GM20000 (cell line): ENCODE measurements around the gene SAPCD2.
"Not testable (repeated sequence)": the region's sequence is repeated elsewhere in the genome, so short reads cannot be mapped to it uniquely, and the experiment has no call there.

Experiments used
- DNase-seq: peaks from one replicate; pipeline ENCODE4 v3.0.0; 2012; ENCODE audit warnings: low spot score
- TF ChIP-seq, protein P1 (sequence below): IDR thresholded peaks from 2 replicates; pipeline ENCODE4 v1.5.1; 2012; ENCODE audit warnings: mild to moderate bottlenecking, control low read depth; ENCODE audit errors: extremely low read depth, missing control alignments

The SAPCD2 gene, protein sequence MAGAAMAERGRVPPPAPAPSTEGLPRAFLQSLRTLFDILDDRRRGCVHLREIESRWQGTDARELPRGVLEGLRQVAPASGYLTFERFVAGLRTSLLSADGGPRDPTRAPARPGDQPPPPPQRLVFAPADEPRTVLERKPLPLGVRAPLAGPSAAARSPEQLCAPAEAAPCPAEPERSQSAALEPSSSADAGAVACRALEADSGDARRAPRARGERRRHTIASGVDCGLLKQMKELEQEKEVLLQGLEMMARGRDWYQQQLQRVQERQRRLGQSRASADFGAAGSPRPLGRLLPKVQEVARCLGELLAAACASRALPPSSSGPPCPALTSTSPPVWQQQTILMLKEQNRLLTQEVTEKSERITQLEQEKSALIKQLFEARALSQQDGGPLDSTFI

DNA sequence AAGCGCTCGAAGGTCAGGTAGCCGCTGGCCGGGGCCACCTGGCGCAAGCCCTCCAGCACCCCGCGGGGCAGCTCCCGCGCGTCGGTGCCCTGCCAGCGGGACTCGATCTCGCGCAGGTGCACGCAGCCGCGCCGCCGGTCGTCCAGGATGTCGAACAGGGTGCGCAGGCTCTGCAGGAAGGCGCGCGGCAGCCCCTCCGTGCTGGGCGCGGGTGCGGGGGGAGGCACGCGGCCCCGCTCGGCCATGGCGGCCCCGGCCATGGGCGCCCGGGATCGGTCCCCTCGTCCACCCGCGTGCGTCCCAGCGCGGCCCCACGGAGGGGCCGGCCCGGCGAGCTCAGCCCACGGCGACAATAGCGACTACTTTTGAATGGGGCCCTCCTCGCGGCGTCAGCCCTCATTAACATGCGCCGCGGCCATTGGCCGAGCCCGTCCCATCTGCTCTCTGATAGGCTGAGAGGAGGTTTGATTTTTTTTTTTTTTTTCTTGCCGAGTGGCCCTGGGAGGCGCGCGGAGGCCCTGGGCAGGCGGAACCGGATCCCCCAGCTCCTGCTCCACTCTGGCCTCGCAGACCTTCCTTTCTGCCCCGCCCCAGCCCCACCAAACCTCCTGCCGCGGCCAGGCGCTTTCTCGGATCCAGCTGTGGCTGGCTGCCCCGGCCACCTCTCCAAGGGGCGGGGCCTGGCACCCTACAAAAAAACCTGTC, at the start of gene SAPCD2:
Gene SAPCD2 (minus strand): TSS at position 357 of the 705 bp plus-strand sequence. CDS start 97 bp downstream, at position 260.
- TF ChIP-seq, protein P1, sequence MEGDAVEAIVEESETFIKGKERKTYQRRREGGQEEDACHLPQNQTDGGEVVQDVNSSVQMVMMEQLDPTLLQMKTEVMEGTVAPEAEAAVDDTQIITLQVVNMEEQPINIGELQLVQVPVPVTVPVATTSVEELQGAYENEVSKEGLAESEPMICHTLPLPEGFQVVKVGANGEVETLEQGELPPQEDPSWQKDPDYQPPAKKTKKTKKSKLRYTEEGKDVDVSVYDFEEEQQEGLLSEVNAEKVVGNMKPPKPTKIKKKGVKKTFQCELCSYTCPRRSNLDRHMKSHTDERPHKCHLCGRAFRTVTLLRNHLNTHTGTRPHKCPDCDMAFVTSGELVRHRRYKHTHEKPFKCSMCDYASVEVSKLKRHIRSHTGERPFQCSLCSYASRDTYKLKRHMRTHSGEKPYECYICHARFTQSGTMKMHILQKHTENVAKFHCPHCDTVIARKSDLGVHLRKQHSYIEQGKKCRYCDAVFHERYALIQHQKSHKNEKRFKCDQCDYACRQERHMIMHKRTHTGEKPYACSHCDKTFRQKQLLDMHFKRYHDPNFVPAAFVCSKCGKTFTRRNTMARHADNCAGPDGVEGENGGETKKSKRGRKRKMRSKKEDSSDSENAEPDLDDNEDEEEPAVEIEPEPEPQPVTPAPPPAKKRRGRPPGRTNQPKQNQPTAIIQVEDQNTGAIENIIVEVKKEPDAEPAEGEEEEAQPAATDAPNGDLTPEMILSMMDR, result no peak
- DNase-seq, result peak; percentile 96

DNA sequence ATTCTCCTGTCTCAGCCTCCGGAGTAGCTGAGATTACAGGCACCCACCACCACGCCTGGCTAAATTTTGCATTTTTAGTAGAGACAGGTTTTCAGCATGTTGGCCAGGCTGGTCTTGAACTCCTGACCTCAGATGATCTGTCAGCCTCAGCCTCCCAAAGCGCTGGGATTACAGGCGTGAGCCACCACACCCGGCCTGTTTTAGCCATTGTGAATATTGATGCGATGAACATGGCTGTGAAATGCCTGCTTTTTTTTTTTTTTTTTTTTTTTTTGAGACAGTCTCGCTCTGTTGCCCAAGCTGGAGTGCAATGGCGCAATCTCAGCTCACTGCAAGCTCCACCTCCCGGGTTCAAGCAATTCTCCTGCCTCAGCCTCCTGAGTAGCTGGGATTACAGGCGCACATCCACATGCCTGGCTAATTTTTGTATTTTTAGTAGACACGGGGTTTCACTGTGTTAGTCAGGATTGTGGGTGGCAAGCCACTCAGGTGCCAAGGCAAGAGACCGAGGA, 47.8 kb upstream of the SAPCD2 start:
- not testable (repeated sequence) for DNase-seq

DNA sequence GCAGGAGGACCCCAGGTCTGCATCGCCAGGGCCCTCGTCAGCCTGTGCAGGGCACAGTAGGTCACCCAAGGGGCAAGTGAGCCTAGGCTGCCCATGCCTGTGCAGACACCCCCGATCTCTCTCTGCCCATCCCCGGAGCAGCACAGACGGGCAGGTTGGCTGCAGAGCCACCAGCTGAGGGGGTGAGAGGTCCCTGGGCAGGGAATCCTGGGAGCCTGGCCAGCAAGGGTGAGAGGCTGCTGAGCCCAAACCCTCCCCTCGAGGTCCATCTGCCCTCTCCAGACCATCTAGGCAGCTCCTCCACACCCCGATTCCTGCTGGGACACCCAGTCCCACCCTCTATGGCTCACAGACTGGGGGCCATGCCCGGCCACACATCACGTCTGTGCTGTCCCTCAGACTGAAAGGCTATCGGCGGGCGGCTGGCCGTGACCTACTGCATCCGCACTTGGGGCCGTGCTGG, 46.9 kb upstream of the SAPCD2 start:
- TF ChIP-seq, protein P1, result no peak
- no peak for DNase-seq

DNA sequence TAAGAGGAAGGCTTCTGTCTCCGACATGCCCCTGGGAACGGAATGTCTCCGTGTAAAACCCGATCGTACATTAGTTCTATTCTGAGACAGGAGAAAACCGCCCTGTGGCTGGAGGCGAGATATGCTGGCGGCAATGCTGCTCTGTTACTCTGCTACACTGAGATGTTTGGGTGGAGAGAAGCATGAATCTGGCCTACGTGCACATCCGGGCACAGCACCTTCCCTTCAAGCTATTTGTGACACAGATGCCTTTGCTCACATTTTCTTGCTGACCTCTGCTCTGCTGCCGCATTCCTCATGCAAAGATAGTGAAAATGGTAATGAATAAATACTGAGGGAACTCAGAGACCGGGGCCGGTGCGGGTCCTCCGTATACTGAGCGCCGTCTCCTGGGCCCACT, 46.4 kb upstream of the SAPCD2 start:
- no peak for DNase-seq
- TF ChIP-seq, protein P1, result no peak

DNA sequence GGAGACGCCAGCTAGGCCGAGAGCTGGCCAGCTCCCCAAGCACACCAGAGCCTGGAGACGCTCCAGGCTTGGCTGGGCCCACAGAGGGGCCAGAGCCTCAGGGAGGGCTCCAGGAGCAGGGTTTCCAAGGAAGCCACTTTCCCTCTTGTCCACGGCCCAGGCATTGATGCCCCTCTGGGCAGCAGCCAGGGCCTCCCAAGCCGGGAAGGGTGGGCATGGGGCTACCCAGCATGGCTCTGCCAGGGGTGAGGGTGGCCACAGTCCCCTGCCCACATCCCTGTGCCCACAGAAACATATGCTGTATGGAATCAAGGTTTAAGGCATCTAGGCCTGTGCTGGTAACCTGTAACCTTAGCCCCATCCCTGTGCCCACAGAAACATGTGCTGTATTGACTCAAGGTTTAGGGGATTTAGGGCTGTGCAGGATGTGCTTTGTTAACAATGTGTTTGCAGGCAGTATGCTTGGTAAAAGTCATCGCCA, 45.7 kb upstream of the SAPCD2 start:
- TF ChIP-seq, protein P1, result no peak
- no peak for DNase-seq

DNA sequence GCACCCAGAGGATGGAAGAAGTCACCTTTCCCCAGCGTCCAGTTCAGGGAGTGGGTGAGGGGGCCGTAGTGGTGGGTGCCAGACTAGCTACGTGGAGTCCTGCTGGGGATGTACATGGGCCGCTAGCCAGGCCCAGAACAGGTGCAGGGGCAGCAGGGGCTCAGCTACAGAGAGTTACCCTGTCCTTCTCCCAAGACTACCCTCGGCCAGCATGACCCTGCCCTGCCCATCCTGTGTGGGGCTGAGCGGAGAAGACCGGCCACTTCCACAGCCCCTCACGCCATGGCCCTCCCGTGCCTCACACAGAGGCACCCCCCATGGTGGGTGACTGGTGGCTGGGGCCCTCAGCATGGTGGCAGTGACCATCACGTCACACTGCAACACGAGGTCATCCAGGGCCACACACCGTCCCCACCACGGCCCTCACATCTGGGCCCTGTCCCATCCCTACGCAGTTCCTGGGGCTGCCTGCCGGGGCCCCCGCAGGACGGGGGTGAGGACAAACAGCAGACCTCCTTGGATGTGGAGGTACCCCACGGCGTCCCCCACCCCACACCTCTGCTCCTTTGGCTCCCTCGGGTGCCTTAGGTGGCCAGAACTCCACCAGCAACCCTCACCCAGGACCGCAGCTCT, 45.2 kb upstream of the SAPCD2 start:
- no peak for DNase-seq
- TF ChIP-seq, protein P1, result no peak

DNA sequence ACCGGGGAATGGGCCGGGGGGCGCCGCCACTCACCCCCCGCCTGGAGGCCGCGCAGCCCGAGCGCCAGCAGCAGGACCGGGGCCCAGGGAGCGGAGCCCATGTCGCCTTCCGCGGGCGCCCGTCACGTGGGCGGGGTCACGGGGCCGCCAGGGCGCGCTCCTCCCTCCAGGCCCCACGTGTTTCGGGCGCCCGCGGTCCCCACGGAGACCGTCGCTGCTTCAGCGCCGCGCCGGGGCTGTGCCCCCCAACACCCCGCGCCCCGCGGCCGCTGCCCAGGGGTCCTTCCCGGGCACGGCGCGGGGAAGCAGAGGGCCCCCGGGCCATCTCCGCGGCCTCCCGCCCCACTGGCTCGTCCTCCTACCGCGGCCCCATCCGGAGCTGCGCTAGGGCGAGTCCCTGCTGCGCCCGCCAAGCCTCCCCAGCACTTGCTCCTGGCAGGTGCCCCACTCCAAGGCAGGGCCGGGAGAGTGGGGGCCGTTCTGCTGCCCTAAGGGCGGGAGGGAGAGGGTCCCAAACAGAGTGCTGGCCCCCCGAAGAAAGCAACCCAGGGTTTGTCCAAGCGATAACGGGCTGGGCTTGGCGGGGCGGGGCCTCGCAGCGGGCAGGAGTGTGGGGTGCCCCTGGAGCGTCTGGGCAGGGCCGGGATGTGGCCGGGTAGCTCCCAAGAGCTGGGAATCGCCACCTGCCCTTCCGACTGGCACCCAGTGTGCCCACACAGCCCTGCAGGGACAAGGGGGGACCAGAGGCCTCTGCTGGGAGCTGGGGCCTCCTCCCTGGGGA, 44.4 kb upstream of the SAPCD2 start, which contains the start of gene DPP7:
Gene DPP7 (minus strand): TSS at position 121 of the 781 bp plus-strand sequence. CDS start 20 bp downstream, at position 101.
- DNase-seq, result peak; percentile 98
- TF ChIP-seq, protein P1, result no peak
